Smooth muscle cell (in vitro differentiated cells): Measurements from ENCODE around the gene REV1. TPM values are rescaled to one million over a fixed set of nuclear protein-coding genes. Genes with fewer than 3 reads are reported as not detected.
A peak's percentile ranks its signal among the peaks of the same experiment; 100 is the strongest.

Experiments
- DNase-seq: peaks from one replicate; lab custom pipeline; 2025; ENCODE audit not compliant: unreplicated experiment; lab: John Stamatoyannopoulos, UW
- H2AFZ ChIP-seq: fragments of 200-600 bp; sonication (generic); 2 replicates; pipeline ENCODE4 v1.6.0; 2016; ENCODE audit warnings: antibody characterized with exemption, low read depth, mild to moderate bottlenecking
- H3F3A ChIP-seq: fragments of 200-600 bp; sonication (generic); 2 replicates; pipeline ENCODE4 v1.6.0; 2017; ENCODE audit warnings: antibody characterized with exemption, low read depth
- H3K27ac ChIP-seq: fragments of 200-600 bp; sonication (generic); 2 replicates; pipeline ENCODE4 v1.5.1; 2016; ENCODE audit warnings: low read depth, mild to moderate bottlenecking
- H3K27me3 ChIP-seq: fragments of 200-600 bp; sonication (generic); 2 replicates; pipeline ENCODE4 v1.6.1; 2016; ENCODE audit warnings: low read depth, mild to moderate bottlenecking
- H3K36me3 ChIP-seq: fragments of 200-600 bp; sonication (generic); 2 replicates; pipeline ENCODE4 v1.5.1; 2016; ENCODE audit warnings: low read depth
- H3K4me1 ChIP-seq: fragments of 200-600 bp; sonication (generic); 2 replicates; pipeline ENCODE4 v1.5.1; 2016; ENCODE audit warnings: low read depth
- H3K4me2 ChIP-seq: fragments of 200-600 bp; sonication (generic); 2 replicates; pipeline ENCODE4 v1.6.0; 2016; ENCODE audit warnings: mild to moderate bottlenecking
- H3K4me3 ChIP-seq: fragments of 200-600 bp; sonication (generic); 2 replicates; pipeline ENCODE4 v1.5.1; 2016; ENCODE audit warnings: mild to moderate bottlenecking
- H3K79me2 ChIP-seq: fragments of 200-600 bp; sonication (generic); 2 replicates; pipeline ENCODE4 v1.6.0; 2016; ENCODE audit warnings: low read depth, mild to moderate bottlenecking
- H3K9ac ChIP-seq: fragments of 200-600 bp; sonication (generic); 2 replicates; pipeline ENCODE4 v1.6.0; 2016; ENCODE audit warnings: low read depth
- H3K9me3 ChIP-seq: fragments of 200-600 bp; sonication (generic); replicated peaks from 2 replicates; pipeline ENCODE4 v1.5.1; 2016; ENCODE audit warnings: low read depth
- H4K20me1 ChIP-seq: fragments of 200-600 bp; sonication (generic); 2 replicates; pipeline ENCODE4 v1.6.0; 2016; ENCODE audit warnings: low read depth
- CTCF ChIP-seq: fragments of 200-600 bp; sonication (generic); IDR thresholded peaks from 2 replicates; pipeline ENCODE4 v1.5.1; 2017; ENCODE audit warnings: borderline replicate concordance, mild to moderate bottlenecking, antibody characterized with exemption; ENCODE audit not compliant: insufficient read depth, poor library complexity, severe bottlenecking
- WGBS: methylation state at CpG from one replicate; pipeline ENCODE4 v1.1.7; 2016; ENCODE audit warnings: low lambda C conversion rate; 5-methylcytosine and 5-hydroxymethylcytosine counted together
- polyA plus RNA-seq: library from polyadenylated mRNA; unstranded; fragments of >200 nt; fragmentation: Nextera tagmentation; extraction: Ambion mirVana; gene quantifications from 2 replicates; pipeline ENCODE4 v1.2.1, GENCODE V29; 2016
- total RNA-seq: library from RNA; depleted of rRNA; stranded (reverse); fragments of >200 nt; gene quantifications from 2 replicates; pipeline ENCODE4 v1.2.3, GENCODE V29; 2014

The REV1 gene
- total RNA-seq (20.6 and 38.9 TPM in 2 replicates), polyA plus RNA-seq (9.5 and 20.2 TPM in 2 replicates)

DNA sequence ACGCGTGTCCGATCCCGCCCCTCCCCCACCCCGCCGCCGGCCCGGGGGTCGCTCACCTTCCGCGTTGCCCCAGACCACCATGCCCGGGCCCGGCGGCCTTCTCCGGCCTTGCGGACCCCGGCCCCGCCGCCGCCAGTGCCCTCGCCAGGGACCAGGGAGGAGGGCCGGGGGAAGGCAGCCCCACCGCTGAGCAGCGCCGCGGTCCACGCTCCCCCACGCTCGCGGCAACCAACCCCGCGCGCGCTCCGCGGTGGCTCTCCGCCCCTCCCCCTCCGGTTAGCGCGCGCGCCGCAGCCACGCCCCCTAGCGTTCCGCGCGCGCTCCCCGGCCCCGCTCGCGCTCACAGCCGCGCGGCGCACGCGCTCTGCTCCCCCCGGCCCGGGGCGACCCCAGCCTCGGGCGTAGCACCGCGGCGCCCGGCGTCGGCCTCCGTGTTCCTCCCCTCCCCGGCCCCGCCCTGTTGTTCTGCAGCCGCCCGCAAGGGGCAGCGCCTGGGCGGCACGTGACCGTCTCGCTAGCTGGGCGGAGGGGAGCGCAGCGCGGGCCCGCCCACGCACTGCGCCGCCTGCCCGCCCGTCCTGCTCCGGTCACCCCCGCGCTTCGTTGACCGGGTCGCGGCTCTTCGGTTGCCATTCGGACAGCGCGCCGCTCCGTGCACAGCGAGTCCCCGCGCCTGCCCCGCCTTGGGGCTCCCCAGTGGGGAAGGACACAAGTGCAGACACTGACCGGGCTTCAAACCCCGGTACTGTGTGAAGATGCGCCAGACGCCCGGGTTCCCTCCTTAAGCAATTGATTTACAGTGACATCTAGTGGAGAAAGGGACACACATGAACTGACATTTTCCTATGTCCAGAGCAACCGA lies at the start of gene REV1:
TSS of gene REV1 (minus strand) at position 257 of the 862 bp plus-strand sequence. CDS start 25,042 bp downstream, outside the sequence.
- WGBS: under 1% methylated on average over 23 of the region's 113 CpGs
- Histone ChIP-seq H4K20me1 (peaks cover 25% of the 10 kb centered on the region), H3K27ac (peak within 1 kb of the TSS; percentile 85)

GRCh38 chr2:99537910-99538485 lies 48.2 kb upstream of the REV1 start:
- Histone ChIP-seq H3F3A (no peaks in the 10 kb centered on the region), H3K4me2 (no peak overlapping the region), H3K4me1 (no peaks in the 10 kb centered on the region), H3K36me3 (no peaks in the 10 kb centered on the region), H3K9ac (no peak overlapping the region), H3K9me3 (no peaks in the 10 kb centered on the region), H3K4me3 (no peak overlapping the region), H3K27me3 (peaks cover 18% of the 10 kb centered on the region), H3K79me2 (no peaks in the 10 kb centered on the region), H4K20me1 (no peaks in the 10 kb centered on the region), H3K27ac (no peak overlapping the region), H2AFZ (no peak overlapping the region)
- WGBS: 92% methylated on average over 4 of the region's 4 CpGs
- no peak for DNase-seq
- no peak for TF ChIP-seq CTCF

More for the DNA sequence above, at the start of gene REV1:
- H3K4me1 ChIP-seq: peaks cover 14% of the 10 kb centered on the region
- peak within 1 kb of the TSS; percentile 98 for H2AFZ ChIP-seq
- peak; percentile 85 for DNase-seq
- peaks cover 29% of the 10 kb centered on the region for H3K79me2 ChIP-seq
- H3K27me3 ChIP-seq: no peaks in the 10 kb centered on the region
- peak within 1 kb of the TSS; percentile 98 for H3K4me2 ChIP-seq
- peak within 1 kb of the TSS; percentile 87 for H3K9ac ChIP-seq
- H3K36me3 ChIP-seq: no peaks in the 10 kb centered on the region
- H3K4me3 ChIP-seq: peak within 1 kb of the TSS; percentile 96
- H3F3A ChIP-seq: no peaks in the 10 kb centered on the region
- TF ChIP-seq CTCF: peak; percentile 53
- no peaks in the 10 kb centered on the region for H3K9me3 ChIP-seq

- Histone ChIP-seq H3K4me1 (no peaks in the 10 kb centered on the region), H3K36me3 (no peaks in the 10 kb centered on the region), H3F3A (no peaks in the 10 kb centered on the region), H4K20me1 (no peaks in the 10 kb centered on the region), H3K9me3 (no peaks in the 10 kb centered on the region), H3K4me3 (no peak overlapping the region), H3K9ac (no peak overlapping the region), H3K79me2 (no peaks in the 10 kb centered on the region), H3K27me3 (peaks cover 8% of the 10 kb centered on the region), H3K27ac (no peak overlapping the region), H2AFZ (no peak overlapping the region), H3K4me2 (no peak overlapping the region)
- no peak for DNase-seq
- 83% methylated on average over 2 of the region's 2 CpGs for whole genome bisulfite sequencing
- TF ChIP-seq CTCF: no peak
These were observed 34.2 kb upstream of the REV1 start for GRCh38 chr2:99524056-99524455.
